Kidney glomerular epithelial cell (primary cell): ENCODE results near the gene CRYBG2.

Experiments
- DNase-seq: peaks from one replicate; lab custom pipeline; 2025; lab: John Stamatoyannopoulos, UW

Gene CRYBG2

DNA sequence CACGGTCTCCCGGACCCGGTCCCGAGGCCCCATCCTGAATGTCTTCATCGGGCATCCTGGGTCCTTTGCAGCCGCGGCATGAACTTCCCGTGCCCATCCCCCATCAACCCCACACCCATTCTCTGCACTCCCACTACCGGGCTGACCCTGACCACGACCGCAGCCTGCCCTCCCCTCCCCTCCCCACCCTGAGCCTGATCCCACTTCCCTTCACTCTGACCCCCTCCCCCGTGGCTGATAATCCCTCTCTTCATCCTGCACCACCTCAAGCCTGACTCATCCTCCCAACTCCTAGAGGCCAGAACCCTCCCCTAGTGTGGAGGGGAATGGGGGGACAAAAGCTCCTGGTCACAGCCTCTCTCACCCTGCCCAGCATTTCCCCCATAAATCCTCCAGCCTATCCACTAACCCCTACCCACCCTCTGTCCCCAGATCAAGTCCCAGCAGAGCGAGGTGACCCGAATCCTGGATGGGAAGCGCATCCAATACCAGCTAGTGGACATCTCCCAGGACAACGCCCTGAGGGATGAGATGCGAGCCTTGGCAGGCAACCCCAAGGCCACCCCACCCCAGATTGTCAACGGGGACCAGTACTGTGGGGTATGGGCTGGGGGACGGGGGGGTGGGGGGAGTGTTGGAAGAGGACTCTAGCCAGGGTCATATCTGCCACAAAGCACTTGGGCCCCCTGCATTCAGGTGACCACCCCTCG lies 73.4 kb downstream of the CRYBG2 start:
- DNase-seq = peak; percentile 45

GRCh38 chr1:26279456-26280332 lies 74.2 kb downstream of the CRYBG2 start, which contains the start of gene SH3BGRL3:
Gene SH3BGRL3, plus strand, starts transcription at chr1:26280086. Its CDS starts 70 bp downstream, at chr1:26280156.
- DNase-seq = peak; percentile 63

- peak; percentile 25 for DNase-seq
Measured at GRCh38 chr1:26278724-26279455, 75.0 kb downstream of the CRYBG2 start.

DNA sequence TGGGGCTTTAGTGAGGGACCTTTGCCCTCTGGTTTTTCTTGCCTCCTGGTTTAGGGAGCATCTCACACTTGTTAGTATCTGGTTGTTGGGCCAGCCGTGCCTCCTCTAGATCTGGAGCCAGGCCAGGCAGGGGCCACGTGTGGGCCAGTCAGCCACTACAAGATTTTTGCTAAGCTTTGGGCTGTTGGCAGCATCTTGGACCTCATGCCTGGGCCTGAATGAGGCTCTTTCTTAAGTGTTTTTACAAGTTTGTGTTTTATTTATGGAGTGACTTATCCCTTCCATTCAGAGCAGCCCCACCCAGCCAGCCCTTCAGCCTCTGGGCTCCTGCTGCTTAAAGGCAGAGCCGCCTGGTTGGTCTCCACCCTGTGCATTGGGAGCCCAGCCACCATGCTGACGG lies 75.6 kb downstream of the CRYBG2 start:
- DNase-seq = no peak

DNA sequence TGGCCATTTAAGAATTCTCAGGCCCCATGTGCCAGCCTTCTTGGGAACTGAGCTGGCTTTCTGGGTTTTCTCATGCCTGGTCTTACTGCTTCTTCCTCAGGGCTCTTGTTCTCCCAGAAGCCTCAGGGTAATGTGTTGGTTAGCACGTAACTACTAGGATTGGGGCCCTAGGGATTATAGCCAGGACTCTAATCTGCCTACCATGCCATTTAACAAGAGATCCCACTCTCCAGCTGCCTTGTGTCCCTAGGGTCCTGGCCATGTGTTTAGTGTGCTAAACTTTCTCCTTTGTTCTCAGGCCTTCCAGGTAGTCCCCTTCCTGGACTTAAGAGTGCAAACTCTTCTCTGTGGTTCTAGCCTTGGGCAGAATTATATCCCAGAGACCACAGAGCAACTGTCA lies 76.2 kb downstream of the CRYBG2 start:
- no peak for DNase-seq

GRCh38 chr1:26277261-26277661 lies 76.7 kb downstream of the CRYBG2 start:
- DNase-seq = no peak

- DNase-seq = no peak
Measured at GRCh38 chr1:26276432-26276838, 77.5 kb downstream of the CRYBG2 start.

- DNase-seq = peak; percentile 82
Measured at GRCh38 chr1:26275580-26276431, 78.1 kb downstream of the CRYBG2 start.

GRCh38 chr1:26274801-26275425 lies 79.0 kb downstream of the CRYBG2 start:
- no peak for DNase-seq
